ENCODE measurements around the gene OR10G4. TPM values are rescaled to one million over a fixed set of nuclear protein-coding genes. Genes with fewer than 3 reads are reported as not detected.

OR10G4 gene
- total RNA-seq, result not detected

GRCh38 chr11:124012697-124013096 is at the start of gene OR10G4:
OR10G4 (plus strand) TSS chr11:124012997; CDS start chr11:124015575, 2,578 bp downstream.

GRCh38 chr11:123977731-123978347 is 35.0 kb upstream of the OR10G4 start, which contains the start of gene OR10S1:
OR10S1 (minus strand) TSS chr11:123977781; CDS start chr11:123977664, 117 bp downstream.

GRCh38 chr11:123995119-123995518 is 17.7 kb upstream of the OR10G4 start, which contains the start of gene OR10G6:
OR10G6 (minus strand) TSS chr11:123995161; CDS start chr11:123995161, 0 bp downstream.

GRCh38 chr11:124026498-124026897 is 13.7 kb downstream of the OR10G4 start, which contains the start of gene OR10G8:
OR10G8 (plus strand) TSS chr11:124026798; CDS start chr11:124029623, 2,825 bp downstream.

GRCh38 chr11:124041254-124041653 is 28.5 kb downstream of the OR10G4 start, which contains the start of gene OR10G7:
OR10G7 (minus strand) TSS chr11:124041325; CDS start chr11:124039001, 2,324 bp downstream.

Other genes starting within 250 kb of the OR10G4 start
- gene OR6M1, start 206.6 kb upstream of the OR10G4 start, total RNA-seq, result not detected
- not detected for gene TMEM225, start 127.3 kb upstream of the OR10G4 start, total RNA-seq
- not detected for gene OR8D4, start 110.8 kb upstream of the OR10G4 start, total RNA-seq
- gene OR4D5, start 73.4 kb upstream of the OR10G4 start, total RNA-seq, result not detected
- gene OR6T1, start 69.2 kb upstream of the OR10G4 start, total RNA-seq, result not detected
- not detected for gene OR10S1, start 35.2 kb upstream of the OR10G4 start, total RNA-seq
- gene OR10G6, start 17.8 kb upstream of the OR10G4 start, total RNA-seq, result not detected
- gene OR10G9, start 10.0 kb downstream of the OR10G4 start, total RNA-seq, result not detected
- gene OR10G8, start 13.8 kb downstream of the OR10G4 start, total RNA-seq, result not detected
- gene OR10G7, start 28.3 kb downstream of the OR10G4 start, total RNA-seq, result not detected
- 1 to 10 TPM; 6.5 to 6.8 TPM for gene VWA5A, start 102.5 kb downstream of the OR10G4 start, total RNA-seq
- gene OR10D3, start 170.3 kb downstream of the OR10G4 start, total RNA-seq, result not detected
- not detected for gene OR8G1, start 228.1 kb downstream of the OR10G4 start, total RNA-seq
- not detected for gene OR8G5, start 243.4 kb downstream of the OR10G4 start, total RNA-seq

Measured in activated naive CD4-positive, alpha-beta T cell treated with anti-CD3 and anti-CD28 coated beads, Interleukin-2, amount 10 ng/mL, durations not matched to agents 5 hours and 36 hours (primary cell).